ENCODE data around the gene PPM1G. TPM values are rescaled to one million over a fixed set of nuclear protein-coding genes. Genes with fewer than 3 reads are reported as not detected.

PPM1G gene
- total RNA-seq, 1 experiment from 2014 or later = 140 TPM

- RAD21 ChIA-PET (ENCODE audit: low non-redundant PET in 1 of 2, low total read pairs in 2 of 2, uncharacterized antibody in 2 of 2, unreplicated experiment in 2 of 2) = interaction anchor here in 1 of 2 experiments (0.5 kb wide), 1 partner anchor 87 kb away, joined by 3 read pairs; no protein-coding TSS in a partner anchor
- no peaks in the 10 kb centered on the region for H3K9me2 ChIP-seq (ENCODE audit: insufficient read depth)
- peaks cover 2 to 29% of the 10 kb centered on the region in 2 experiments; a peak in 2 of 4 replicates for H3K4me1 ChIP-seq (ENCODE audit: control insufficient read depth in 1 of 2, insufficient read depth in 2 of 2, low read length in 2 of 2)
- ATAC-seq = no peak
- H3K4me3 ChIP-seq (replicated peaks in 1 of 2; ENCODE audit: low read depth in 1 of 2, low read length in 2 of 2) = no peak overlapping the region
- H3K27me3 ChIP-seq (ENCODE audit: insufficient read depth, low read length) = no peaks in the 10 kb centered on the region
- peak overlapping the region; percentile 11; the same call in 1 of the 2 replicates for H3K27ac ChIP-seq (ENCODE audit: low read depth, low read length)
- peaks cover 31 to 49% of the 10 kb centered on the region in 2 experiments for H3K36me3 ChIP-seq (ENCODE audit: control insufficient read depth in 1 of 2, insufficient read depth in 2 of 2, low read length in 2 of 2)
- DNase-seq (ENCODE audit: low read depth, low spot score) = no peak
- CTCF ChIA-PET = no interaction called here
- H3K9ac ChIP-seq (ENCODE audit: low read length) = no peak overlapping the region
- H3K79me2 ChIP-seq (ENCODE audit: insufficient read depth, low read length) = peaks cover 9% of the 10 kb centered on the region; the same call in 1 of the 2 replicates
- H4K20me1 ChIP-seq (ENCODE audit: insufficient read depth) = no peaks in the 10 kb centered on the region
- H2AFZ ChIP-seq (ENCODE audit: low read depth, low read length, poor library complexity, severe bottlenecking) = no peak overlapping the region
- POLR2A ChIA-PET = no interaction called here
- H3K4me2 ChIP-seq (ENCODE audit: low read length) = peak overlapping the region; percentile 98
- intact Hi-C loops (cut with micrococcal nuclease) = loop anchor here (10.0 kb wide), 1 partner anchor 183 kb away; the partner anchor contains the start of genes CCDC121 and GPN1
- TF ChIP-seq SRF (IDR thresholded peaks at IDR 0.05; ENCODE audit: low read depth) (no peak), YY1 (IDR thresholded peaks at IDR 0.05; ENCODE audit: extremely low read depth, insufficient replicate concordance, low read depth, low read length) (no peak), EGR1 (IDR thresholded peaks at IDR 0.05; ENCODE audit: low read depth) (no peak), MAX (IDR thresholded peaks at IDR 0.05) (no peak)
- TF ChIP-seq, protein P1, sequence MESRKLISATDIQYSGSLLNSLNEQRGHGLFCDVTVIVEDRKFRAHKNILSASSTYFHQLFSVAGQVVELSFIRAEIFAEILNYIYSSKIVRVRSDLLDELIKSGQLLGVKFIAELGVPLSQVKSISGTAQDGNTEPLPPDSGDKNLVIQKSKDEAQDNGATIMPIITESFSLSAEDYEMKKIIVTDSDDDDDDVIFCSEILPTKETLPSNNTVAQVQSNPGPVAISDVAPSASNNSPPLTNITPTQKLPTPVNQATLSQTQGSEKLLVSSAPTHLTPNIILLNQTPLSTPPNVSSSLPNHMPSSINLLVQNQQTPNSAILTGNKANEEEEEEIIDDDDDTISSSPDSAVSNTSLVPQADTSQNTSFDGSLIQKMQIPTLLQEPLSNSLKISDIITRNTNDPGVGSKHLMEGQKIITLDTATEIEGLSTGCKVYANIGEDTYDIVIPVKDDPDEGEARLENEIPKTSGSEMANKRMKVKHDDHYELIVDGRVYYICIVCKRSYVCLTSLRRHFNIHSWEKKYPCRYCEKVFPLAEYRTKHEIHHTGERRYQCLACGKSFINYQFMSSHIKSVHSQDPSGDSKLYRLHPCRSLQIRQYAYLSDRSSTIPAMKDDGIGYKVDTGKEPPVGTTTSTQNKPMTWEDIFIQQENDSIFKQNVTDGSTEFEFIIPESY (IDR thresholded peaks at IDR 0.05; ENCODE audit: extremely low read depth, insufficient replicate concordance, low read length) = no peak
- H3K9me3 ChIP-seq (ENCODE audit: control insufficient read depth in 1 of 2, insufficient read depth in 1 of 2, low read depth in 1 of 2, low read length in 2 of 2) = no peaks in the 10 kb centered on the region
- no TSS peak for BruUV-seq (replicated peaks)
Measured at GRCh38 chr2:27441226-27441926, 32.0 kb upstream of the PPM1G start.

DNA sequence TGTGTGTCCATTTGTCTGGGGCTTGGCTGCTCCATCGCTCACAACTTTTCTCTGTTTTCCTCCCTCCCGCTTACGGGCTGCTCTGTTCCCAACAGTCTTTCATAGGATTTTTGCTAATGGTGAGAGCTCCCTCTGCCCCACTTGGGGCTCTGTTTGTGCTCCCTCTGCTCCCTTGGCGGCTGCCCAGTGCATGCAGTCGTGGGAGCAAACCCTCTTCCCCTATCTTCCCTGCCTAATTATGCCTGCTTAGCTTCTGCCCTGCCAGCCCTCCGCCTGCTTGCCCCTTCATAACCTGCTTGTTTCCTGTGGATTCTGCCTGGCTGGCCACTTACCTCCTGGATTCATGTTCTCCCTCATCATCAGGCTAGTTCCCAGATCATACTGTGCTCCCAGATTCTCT lies 26.2 kb upstream of the PPM1G start:
- Histone ChIP-seq H3K4me1 (ENCODE audit: control insufficient read depth in 1 of 2, insufficient read depth in 2 of 2, low read length in 2 of 2) (peaks cover 5 to 8% of the 10 kb centered on the region in 2 experiments), H4K20me1 (ENCODE audit: insufficient read depth) (no peaks in the 10 kb centered on the region), H3K9me2 (ENCODE audit: insufficient read depth) (no peaks in the 10 kb centered on the region), H3K27ac (ENCODE audit: low read depth, low read length) (no peak overlapping the region), H2AFZ (ENCODE audit: low read depth, low read length, poor library complexity, severe bottlenecking) (no peak overlapping the region), H3K79me2 (ENCODE audit: insufficient read depth, low read length) (peaks cover 22% of the 10 kb centered on the region), H3K27me3 (ENCODE audit: insufficient read depth, low read length) (no peaks in the 10 kb centered on the region), H3K4me3 (replicated peaks in 1 of 2; ENCODE audit: low read depth in 1 of 2, low read length in 2 of 2) (no peak overlapping the region), H3K4me2 (ENCODE audit: low read length) (no peak overlapping the region), H3K9ac (ENCODE audit: low read length) (no peak overlapping the region), H3K36me3 (ENCODE audit: control insufficient read depth in 1 of 2, insufficient read depth in 2 of 2, low read length in 2 of 2) (peaks cover 49 to 56% of the 10 kb centered on the region in 2 experiments), H3K9me3 (ENCODE audit: control insufficient read depth in 1 of 2, insufficient read depth in 1 of 2, low read depth in 1 of 2, low read length in 2 of 2) (no peaks in the 10 kb centered on the region)
- CTCF ChIA-PET = no interaction called here
- POLR2A ChIA-PET = no interaction called here
- intact Hi-C loops (cut with micrococcal nuclease) = no loop called here
- TF ChIP-seq EZH2 (IDR thresholded peaks at IDR 0.05) (no peak), POLR2AphosphoS5 (IDR thresholded peaks at IDR 0.05; ENCODE audit: low read depth, low read length) (no peak), RAD21 (IDR thresholded peaks at IDR 0.05; ENCODE audit: low read depth) (no peak), FOSL1 (IDR thresholded peaks at IDR 0.05; ENCODE audit: low read depth) (no peak), TCF7L2 (IDR thresholded peaks at IDR 0.05; ENCODE audit: borderline replicate concordance, extremely low read depth, insufficient read depth, insufficient read length) (no peak), EZH2phosphoT487 (IDR thresholded peaks at IDR 0.05; ENCODE audit: borderline replicate concordance) (no peak), ELF1 (IDR thresholded peaks at IDR 0.05; ENCODE audit: borderline replicate concordance, low read depth) (no peak), CEBPB (IDR thresholded peaks at IDR 0.05; ENCODE audit: low read depth) (no peak), SP1 (IDR thresholded peaks at IDR 0.05; ENCODE audit: low read depth) (no peak), JUND (IDR thresholded peaks at IDR 0.05) (no peak), ZNF274 (IDR thresholded peaks at IDR 0.05; ENCODE audit: low read depth, low read length) (no peak)
- TF ChIP-seq, protein P2, sequence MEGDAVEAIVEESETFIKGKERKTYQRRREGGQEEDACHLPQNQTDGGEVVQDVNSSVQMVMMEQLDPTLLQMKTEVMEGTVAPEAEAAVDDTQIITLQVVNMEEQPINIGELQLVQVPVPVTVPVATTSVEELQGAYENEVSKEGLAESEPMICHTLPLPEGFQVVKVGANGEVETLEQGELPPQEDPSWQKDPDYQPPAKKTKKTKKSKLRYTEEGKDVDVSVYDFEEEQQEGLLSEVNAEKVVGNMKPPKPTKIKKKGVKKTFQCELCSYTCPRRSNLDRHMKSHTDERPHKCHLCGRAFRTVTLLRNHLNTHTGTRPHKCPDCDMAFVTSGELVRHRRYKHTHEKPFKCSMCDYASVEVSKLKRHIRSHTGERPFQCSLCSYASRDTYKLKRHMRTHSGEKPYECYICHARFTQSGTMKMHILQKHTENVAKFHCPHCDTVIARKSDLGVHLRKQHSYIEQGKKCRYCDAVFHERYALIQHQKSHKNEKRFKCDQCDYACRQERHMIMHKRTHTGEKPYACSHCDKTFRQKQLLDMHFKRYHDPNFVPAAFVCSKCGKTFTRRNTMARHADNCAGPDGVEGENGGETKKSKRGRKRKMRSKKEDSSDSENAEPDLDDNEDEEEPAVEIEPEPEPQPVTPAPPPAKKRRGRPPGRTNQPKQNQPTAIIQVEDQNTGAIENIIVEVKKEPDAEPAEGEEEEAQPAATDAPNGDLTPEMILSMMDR (IDR thresholded peaks at IDR 0.05 in 2 of 3, conservative IDR thresholded peaks at IDR 0.05 in 1 of 3; ENCODE audit: borderline replicate concordance in 1 of 3, insufficient read depth in 1 of 3, low read depth in 2 of 3, low read length in 2 of 3) = no peak
- RAD21 ChIA-PET (ENCODE audit: low non-redundant PET in 1 of 2, low total read pairs in 2 of 2, uncharacterized antibody in 2 of 2, unreplicated experiment in 2 of 2) = no interaction called here
- ATAC-seq (no peak), DNase-seq (ENCODE audit: low read depth, low spot score) (no peak)
- BruUV-seq (replicated peaks) = no TSS peak

Measured in HCT116 (cell line).